ENCODE data around the gene PPP1R9A. TPM values are rescaled to one million over a fixed set of nuclear protein-coding genes. Genes with fewer than 3 reads are reported as not detected.

The PPP1R9A gene
- polyA plus RNA-seq, 1 donor from 2014 or later, result 52.8 TPM

DNA sequence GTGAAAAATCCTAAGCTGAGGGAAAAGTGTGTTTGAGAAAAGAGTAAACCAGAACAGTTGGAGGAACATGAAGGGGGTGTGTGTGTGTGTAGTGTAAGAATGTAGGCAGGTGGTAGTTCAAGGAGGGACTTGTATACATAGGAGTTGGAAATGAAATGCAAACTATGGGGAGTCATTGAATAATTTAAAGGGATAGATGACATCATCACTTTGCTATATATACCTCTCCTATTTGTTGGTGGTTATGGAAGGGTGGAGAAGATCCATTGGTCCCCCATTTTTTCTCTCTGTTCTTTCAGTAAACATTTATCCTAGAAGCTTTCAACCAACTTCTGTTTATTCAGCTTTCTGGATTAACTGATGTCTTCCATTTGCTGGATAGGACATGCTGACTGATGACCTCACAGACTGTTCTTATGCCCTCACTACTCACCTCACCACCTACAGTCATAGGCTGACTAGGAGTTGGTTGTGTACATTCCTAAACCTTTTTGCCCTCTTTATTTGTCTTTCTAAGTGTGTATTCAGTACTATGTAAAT is 20.8 kb downstream of the PPP1R9A start:
- peaks cover 48% of the 10 kb centered on the region for H3K79me2 ChIP-seq (replicated peaks; ENCODE audit: insufficient read depth, low read length)

GRCh38 chr7:94933256-94933990 is 26.0 kb downstream of the PPP1R9A start:
- no peak overlapping the region for H2AFZ ChIP-seq (ENCODE audit: low read depth, low read length)
- no peak overlapping the region for H3K9ac ChIP-seq (ENCODE audit: low read length)
- no peaks in the 10 kb centered on the region for H3K9me3 ChIP-seq (ENCODE audit: low read length)
- no peaks in the 10 kb centered on the region for H4K20me1 ChIP-seq (ENCODE audit: insufficient read depth)
- H3K27me3 ChIP-seq (ENCODE audit: insufficient read depth, low read depth, low read length), result no peaks in the 10 kb centered on the region
- no peaks in the 10 kb centered on the region for H3K9me2 ChIP-seq (ENCODE audit: insufficient read depth, low read length)
- H3K36me3 ChIP-seq (ENCODE audit: insufficient read depth, low read length), result no peaks in the 10 kb centered on the region
- H3K27ac ChIP-seq (ENCODE audit: low read length), result no peak overlapping the region
- H3K4me3 ChIP-seq (ENCODE audit: low read length), result no peak overlapping the region
- no peak overlapping the region for H3K4me2 ChIP-seq (ENCODE audit: low read length)
- peaks cover 36% of the 10 kb centered on the region for H3K79me2 ChIP-seq (replicated peaks; ENCODE audit: insufficient read depth, low read length)
- H3F3A ChIP-seq (ENCODE audit: insufficient read depth, low read length, poor library complexity, severe bottlenecking), result no peaks in the 10 kb centered on the region
- TF ChIP-seq MXI1 (conservative IDR thresholded peaks at IDR 0.05; ENCODE audit: poor library complexity, severe bottlenecking) (no peak), TAF1 (IDR thresholded peaks at IDR 0.05; ENCODE audit: low read depth) (no peak), EZH2 (IDR thresholded peaks at IDR 0.05; ENCODE audit: borderline replicate concordance, insufficient read depth, low read length, poor library complexity, severe bottlenecking) (no peak), RAD21 (conservative IDR thresholded peaks at IDR 0.05) (no peak), EP300 (conservative IDR thresholded peaks at IDR 0.05; ENCODE audit: poor library complexity, severe bottlenecking) (no peak), SMC3 (conservative IDR thresholded peaks at IDR 0.05; ENCODE audit: poor library complexity) (no peak), POLR2AphosphoS5 (IDR thresholded peaks at IDR 0.05) (no peak)
- TF ChIP-seq, protein P1, sequence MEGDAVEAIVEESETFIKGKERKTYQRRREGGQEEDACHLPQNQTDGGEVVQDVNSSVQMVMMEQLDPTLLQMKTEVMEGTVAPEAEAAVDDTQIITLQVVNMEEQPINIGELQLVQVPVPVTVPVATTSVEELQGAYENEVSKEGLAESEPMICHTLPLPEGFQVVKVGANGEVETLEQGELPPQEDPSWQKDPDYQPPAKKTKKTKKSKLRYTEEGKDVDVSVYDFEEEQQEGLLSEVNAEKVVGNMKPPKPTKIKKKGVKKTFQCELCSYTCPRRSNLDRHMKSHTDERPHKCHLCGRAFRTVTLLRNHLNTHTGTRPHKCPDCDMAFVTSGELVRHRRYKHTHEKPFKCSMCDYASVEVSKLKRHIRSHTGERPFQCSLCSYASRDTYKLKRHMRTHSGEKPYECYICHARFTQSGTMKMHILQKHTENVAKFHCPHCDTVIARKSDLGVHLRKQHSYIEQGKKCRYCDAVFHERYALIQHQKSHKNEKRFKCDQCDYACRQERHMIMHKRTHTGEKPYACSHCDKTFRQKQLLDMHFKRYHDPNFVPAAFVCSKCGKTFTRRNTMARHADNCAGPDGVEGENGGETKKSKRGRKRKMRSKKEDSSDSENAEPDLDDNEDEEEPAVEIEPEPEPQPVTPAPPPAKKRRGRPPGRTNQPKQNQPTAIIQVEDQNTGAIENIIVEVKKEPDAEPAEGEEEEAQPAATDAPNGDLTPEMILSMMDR (IDR thresholded peaks at IDR 0.05; ENCODE audit: poor library complexity, severe bottlenecking), result no peak

More for the DNA sequence above, 20.8 kb downstream of the PPP1R9A start:
- no peak overlapping the region for H2AFZ ChIP-seq (ENCODE audit: low read depth, low read length)
- no peaks in the 10 kb centered on the region for H3K36me3 ChIP-seq (ENCODE audit: insufficient read depth, low read length)
- H4K20me1 ChIP-seq (ENCODE audit: insufficient read depth), result no peaks in the 10 kb centered on the region
- H3F3A ChIP-seq (ENCODE audit: insufficient read depth, low read length, poor library complexity, severe bottlenecking), result no peaks in the 10 kb centered on the region
- no peaks in the 10 kb centered on the region for H3K9me3 ChIP-seq (ENCODE audit: low read length)
- TF ChIP-seq REST (IDR thresholded peaks at IDR 0.05; ENCODE audit: borderline replicate concordance), result no peak
- TF ChIP-seq SMC3 (conservative IDR thresholded peaks at IDR 0.05; ENCODE audit: poor library complexity), result no peak
- TF ChIP-seq, protein P1 (IDR thresholded peaks at IDR 0.05; ENCODE audit: poor library complexity, severe bottlenecking), result no peak
- no peak for TF ChIP-seq TAF1 (IDR thresholded peaks at IDR 0.05; ENCODE audit: low read depth)
- TF ChIP-seq MXI1 (conservative IDR thresholded peaks at IDR 0.05; ENCODE audit: poor library complexity, severe bottlenecking), result no peak
- no peak for TF ChIP-seq EP300 (conservative IDR thresholded peaks at IDR 0.05; ENCODE audit: poor library complexity, severe bottlenecking)
- TF ChIP-seq EZH2 (IDR thresholded peaks at IDR 0.05; ENCODE audit: borderline replicate concordance, insufficient read depth, low read length, poor library complexity, severe bottlenecking), result no peak
- TF ChIP-seq POLR2AphosphoS5 (IDR thresholded peaks at IDR 0.05), result no peak
- TF ChIP-seq RAD21 (conservative IDR thresholded peaks at IDR 0.05), result no peak
- H3K4me3 ChIP-seq (ENCODE audit: low read length), result no peak overlapping the region
- H3K9me2 ChIP-seq (ENCODE audit: insufficient read depth, low read length), result no peaks in the 10 kb centered on the region
- H3K27me3 ChIP-seq (ENCODE audit: insufficient read depth, low read depth, low read length), result no peaks in the 10 kb centered on the region
- H3K9ac ChIP-seq (ENCODE audit: low read length), result no peak overlapping the region
- no peak overlapping the region for H3K27ac ChIP-seq (ENCODE audit: low read length)
- H3K4me2 ChIP-seq (ENCODE audit: low read length), result no peak overlapping the region

Data from neural cell (in vitro differentiated cells).